HCT116 (cell line): Measurements from ENCODE around the gene CACNB2.
A peak's percentile ranks its signal among the peaks of the same experiment; 100 is the strongest.

ENCODE experiments used
- CTCF ChIP-seq, 3 experiments: fragments of 200-600 bp in 1 of 3; sonication (generic) in 1 of 3; IDR thresholded peaks in 2 of 3; conservative IDR thresholded peaks in 1 of 3; 2 replicates each; pipeline ENCODE4 v1.5.1; 2012 to 2017; ENCODE audit warnings: low read depth in 2 of 3, low read length in 2 of 3, antibody characterized with exemption in 1 of 3, borderline replicate concordance in 1 of 3, control low read depth in 1 of 3, mild to moderate bottlenecking in 1 of 3, mixed read lengths in 1 of 3, mixed run types in 1 of 3, moderate library complexity in 1 of 3; ENCODE audit not compliant: insufficient read depth in 1 of 3
- ELF1 ChIP-seq: IDR thresholded peaks from 2 replicates; pipeline ENCODE4 v1.6.1; 2012; ENCODE audit warnings: low read depth, borderline replicate concordance
- EZH2 ChIP-seq: fragments of 200-600 bp; sonication (generic); IDR thresholded peaks from 2 replicates; pipeline ENCODE4 v1.6.1; 2017; ENCODE audit warnings: antibody characterized with exemption, mixed run types
- POLR2A ChIP-seq: IDR thresholded peaks from 2 replicates; pipeline ENCODE4 v1.7.0; 2011; ENCODE audit warnings: borderline replicate concordance; ENCODE audit not compliant: insufficient read depth, insufficient read length; ENCODE audit errors: extremely low read depth
- RAD21 ChIP-seq: IDR thresholded peaks from 2 replicates; pipeline ENCODE4 v1.6.1; 2012; ENCODE audit warnings: low read depth, mild to moderate bottlenecking
- SIN3A ChIP-seq: IDR thresholded peaks from 2 replicates; pipeline ENCODE4 v1.6.1; 2012; ENCODE audit warnings: low read depth
- TCF7L2 ChIP-seq: IDR thresholded peaks from 2 replicates; pipeline ENCODE4 v1.7.0; 2011; ENCODE audit warnings: borderline replicate concordance, inconsistent platforms; ENCODE audit not compliant: insufficient read depth, insufficient read length; ENCODE audit errors: extremely low read depth

GRCh38 chr10:18214691-18215563 lies 74.7 kb downstream of the CACNB2 start:
- peak; percentile 59 to 86 (median 82); a peak in 5 of 6 replicates for TF ChIP-seq CTCF (IDR thresholded peaks at IDR 0.05 in 2 of 3, conservative IDR thresholded peaks at IDR 0.05 in 1 of 3; ENCODE audit: borderline replicate concordance in 1 of 3, insufficient read depth in 1 of 3, low read depth in 2 of 3, low read length in 2 of 3)
- peak; percentile 77 for TF ChIP-seq RAD21
- TF ChIP-seq SIN3A: no peak
- no peak for TF ChIP-seq EZH2
- TF ChIP-seq TCF7L2: no peak
- TF ChIP-seq POLR2A: no peak
- no peak for TF ChIP-seq ELF1
